IMR-90 (cell line): ENCODE measurements around the gene CRBN. TPM values are rescaled to one million over a fixed set of nuclear protein-coding genes. Genes with fewer than 3 reads are reported as not detected.

Source experiments
- ATAC-seq: fragments of 200-7000 bp; cut with Tn5 transposase; 2 replicates; pipeline ENCODE4 v1.9.1; 2020; ENCODE audit warnings: low read depth, mild to moderate bottlenecking, moderate library complexity
- BruUV-seq: library from RNA; stranded (reverse); fragments of 400-500 nt; replicated peaks from 2 replicates; lab custom pipeline; 2021; lab: Mats Ljungman, UMichigan
- CTCF ChIA-PET: fragments of 300-600 bp; formaldehyde crosslinking; extraction: SDS; loops from one replicate; lab custom pipeline; 2021; ENCODE audit warnings: antibody characterized with exemption; lab: Yijun Ruan, JAX
- POLR2A ChIA-PET: fragments of 300-600 bp; sonication (Branson Sonifier 250); formaldehyde crosslinking; loops from one replicate; lab custom pipeline; 2022; ENCODE audit warnings: antibody characterized with exemption; ENCODE audit not compliant: unreplicated experiment; lab: Charles Lee
- DNase-seq: peaks from one replicate; pipeline ENCODE4 v3.0.0; 2013
- H2AFZ ChIP-seq: replicated peaks from 2 replicates; pipeline ENCODE3; 2013; ENCODE audit warnings: low read length, mild to moderate bottlenecking; ENCODE audit not compliant: poor library complexity
- H2AK5ac ChIP-seq: 2 replicates; pipeline ENCODE4 v1.6.1; 2013; ENCODE audit warnings: low read depth, low read length, inconsistent platforms
- H2AK9ac ChIP-seq: replicated peaks from 2 replicates; pipeline ENCODE3; 2013; ENCODE audit warnings: mild to moderate bottlenecking, low read depth, low read length, moderate library complexity; ENCODE audit not compliant: poor library complexity
- H2BK120ac ChIP-seq: 2 replicates; pipeline ENCODE4 v1.6.1; 2013; ENCODE audit warnings: low read depth, low read length, inconsistent platforms
- H2BK15ac ChIP-seq: 3 replicates; pipeline ENCODE4 v1.6.1; 2013; ENCODE audit warnings: low read depth, low read length, inconsistent platforms
- H2BK20ac ChIP-seq: 2 replicates; pipeline ENCODE4 v1.6.1; 2013; ENCODE audit warnings: low read depth, mild to moderate bottlenecking, inconsistent platforms, low read length, moderate library complexity
- H2BK5ac ChIP-seq: 2 replicates; pipeline ENCODE4 v1.6.1; 2013; ENCODE audit warnings: mild to moderate bottlenecking, low read depth, low read length, inconsistent platforms; ENCODE audit not compliant: poor library complexity, severe bottlenecking
- H3K14ac ChIP-seq: replicated peaks from 2 replicates; pipeline ENCODE4 v1.6.1; 2013; ENCODE audit warnings: low read depth, low read length, inconsistent platforms
- H3K18ac ChIP-seq: 2 replicates; pipeline ENCODE4 v1.6.1; 2013; ENCODE audit warnings: low read depth, low read length, control low read depth
- H3K23ac ChIP-seq: 2 replicates; pipeline ENCODE4 v1.6.1; 2013; ENCODE audit warnings: low read depth, low read length, inconsistent platforms
- H3K27ac ChIP-seq: 2 replicates; pipeline ENCODE4 v1.5.1; 2013; ENCODE audit warnings: mild to moderate bottlenecking, control low read depth, low read length; ENCODE audit not compliant: insufficient read depth
- H3K27me3 ChIP-seq: 2 replicates; pipeline ENCODE4 v1.6.1; 2013; ENCODE audit warnings: low read length; ENCODE audit not compliant: control insufficient read depth, insufficient read depth
- H3K36me3 ChIP-seq: 2 replicates; pipeline ENCODE4 v1.6.1; 2013; ENCODE audit warnings: low read length, mixed read lengths; ENCODE audit not compliant: control insufficient read depth, insufficient read depth
- H3K4ac ChIP-seq: 2 replicates; pipeline ENCODE4 v1.6.1; 2013; ENCODE audit warnings: low read depth, low read length, inconsistent platforms
- H3K4me1 ChIP-seq: 2 replicates; pipeline ENCODE4 v1.6.1; 2013; ENCODE audit warnings: low read length, mixed read lengths; ENCODE audit not compliant: control insufficient read depth, insufficient read depth
- H3K4me2 ChIP-seq: 2 replicates; pipeline ENCODE4 v1.6.1; 2013; ENCODE audit warnings: low read depth, mild to moderate bottlenecking, control low read depth, low read length, moderate library complexity
- H3K4me3 ChIP-seq: 2 replicates; pipeline ENCODE4 v1.5.1; 2013; ENCODE audit warnings: low read depth, mild to moderate bottlenecking, control low read depth, low read length, moderate library complexity; ENCODE audit not compliant: insufficient read depth
- H3K56ac ChIP-seq: 2 replicates; pipeline ENCODE4 v1.6.1; 2013; ENCODE audit warnings: low read length, inconsistent platforms; ENCODE audit not compliant: insufficient read depth; ENCODE audit errors: extremely low read depth
- H3K79me1 ChIP-seq, 2 experiments: 2 replicates each; pipeline ENCODE4 v1.6.1; 2013; ENCODE audit warnings: low read length in 2 of 2, inconsistent platforms in 1 of 2, low read depth in 1 of 2
- H3K9ac ChIP-seq: 2 replicates; pipeline ENCODE4 v1.6.1; 2013; ENCODE audit warnings: low read depth, low read length, control low read depth
- H3K9me1 ChIP-seq: 2 replicates; pipeline ENCODE4 v1.6.1; 2013; ENCODE audit warnings: low read length, inconsistent platforms; ENCODE audit not compliant: insufficient read depth
- H3K9me3 ChIP-seq: 2 replicates; pipeline ENCODE4 v1.6.1; 2013; ENCODE audit warnings: low read length; ENCODE audit not compliant: control insufficient read depth, insufficient read depth
- H4K20me1 ChIP-seq: 2 replicates; pipeline ENCODE4 v1.6.1; 2013; ENCODE audit warnings: low read length, inconsistent platforms; ENCODE audit not compliant: insufficient read depth
- H4K5ac ChIP-seq: 2 replicates; pipeline ENCODE4 v1.6.1; 2013; ENCODE audit warnings: mild to moderate bottlenecking, low read depth, low read length, control low read depth
- H4K8ac ChIP-seq, 2 experiments: 2 replicates each; pipeline ENCODE4 v1.6.1; 2013; ENCODE audit warnings: low read depth in 2 of 2, low read length in 2 of 2, control low read depth in 1 of 2, inconsistent platforms in 1 of 2
- H4K91ac ChIP-seq: 2 replicates; pipeline ENCODE4 v1.6.1; 2013; ENCODE audit warnings: low read depth, low read length, inconsistent platforms; ENCODE audit not compliant: insufficient read depth
- BHLHE40 ChIP-seq: fragments of 150-350 bp; IDR thresholded peaks from 2 replicates; pipeline ENCODE4 v1.6.1; 2016; ENCODE audit warnings: mild to moderate bottlenecking, low read depth, low read length
- CEBPB ChIP-seq: IDR thresholded peaks from 2 replicates; pipeline ENCODE4 v1.6.1; 2012; ENCODE audit warnings: low read depth, low read length, improper control_type of control experiment
- CHD1 ChIP-seq: IDR thresholded peaks from 2 replicates; pipeline ENCODE4 v1.6.1; 2012; ENCODE audit warnings: low read depth, low read length, improper control_type of control experiment
- ELK1 ChIP-seq: fragments of 150-350 bp; IDR thresholded peaks from 2 replicates; pipeline ENCODE4 v1.6.1; 2016; ENCODE audit warnings: low read depth, mild to moderate bottlenecking, low read length, moderate library complexity, borderline replicate concordance
- FOS ChIP-seq: fragments of 150-350 bp; IDR thresholded peaks from 2 replicates; pipeline ENCODE4 v1.6.1; 2016; ENCODE audit warnings: low read depth, low read length
- MAFK ChIP-seq: IDR thresholded peaks from 2 replicates; pipeline ENCODE4 v1.6.1; 2012; ENCODE audit warnings: low read depth, low read length, improper control_type of control experiment
- MAZ ChIP-seq: IDR thresholded peaks from 2 replicates; pipeline ENCODE4 v1.6.1; 2012; ENCODE audit warnings: low read depth, mild to moderate bottlenecking, low read length, improper control_type of control experiment, moderate library complexity, borderline replicate concordance
- MXI1 ChIP-seq: IDR thresholded peaks from 2 replicates; pipeline ENCODE4 v1.6.1; 2012; ENCODE audit warnings: low read depth, mild to moderate bottlenecking, low read length, moderate library complexity, borderline replicate concordance
- POLR2A ChIP-seq: IDR thresholded peaks from 2 replicates; pipeline ENCODE4 v1.6.1; 2012; ENCODE audit warnings: mild to moderate bottlenecking, low read depth, low read length
- RAD21 ChIP-seq: IDR thresholded peaks from 2 replicates; pipeline ENCODE4 v1.6.1; 2012; ENCODE audit warnings: low read length, improper control_type of control experiment
- RFX5 ChIP-seq: IDR thresholded peaks from 2 replicates; pipeline ENCODE4 v1.8.0; 2012; ENCODE audit warnings: low read depth, mild to moderate bottlenecking, low read length, moderate library complexity
- SMC3 ChIP-seq: fragments of 150-350 bp; IDR thresholded peaks from 2 replicates; pipeline ENCODE4 v1.6.1; 2016; ENCODE audit warnings: low read depth, mild to moderate bottlenecking, antibody characterized with exemption, low read length, moderate library complexity
- WGBS, 2 experiments: methylation state at CpG; one replicate each; pipeline versions ENCODE4 v1.1.5 to v1.1.7; 2013; ENCODE audit warnings: missing lambda C conversion rate in 2 of 2; ENCODE audit not compliant: insufficient read length in 1 of 2; ENCODE audit errors: extremely low coverage in 2 of 2; 5-methylcytosine and 5-hydroxymethylcytosine counted together
- dilution Hi-C: fragments of 300-500 bp; cut with HindIII; formaldehyde crosslinking; loops from one replicate; pipeline ENCODE4 v1.14.3; 2018; ENCODE audit warnings: low sequenced_read_pairs; ENCODE audit not compliant: unreplicated experiment
- in situ Hi-C: fragments of 300-500 bp; cut with MboI; formaldehyde crosslinking; loops from 3 replicates; pipeline ENCODE4 v1.14.3; 2019; ENCODE audit warnings: low sequenced_read_pairs, inconsistent platforms, mixed read lengths
- intact Hi-C: fragments of 100-400 bp; cut with micrococcal nuclease; formaldehyde crosslinking; loops from 2 replicates; pipeline ENCODE4 v1.10.0; 2022
- polyA plus RNA-seq, 3 experiments: library from polyadenylated mRNA; depleted of rRNA; stranded (reverse); fragments of >200 nt; gene quantifications; 2 replicates each; pipeline ENCODE4 v1.2.3, GENCODE V29; 2012; ENCODE audit warnings: low replicate concordance in 1 of 3
- total RNA-seq: library from RNA; depleted of rRNA; stranded (reverse); fragments of >200 nt; gene quantifications from 2 replicates; pipeline ENCODE4 v1.2.3, GENCODE V29; 2012
- TF ChIP-seq, protein P1 (sequence below): fragments of 150-350 bp; IDR thresholded peaks from 2 replicates; pipeline ENCODE4 v1.6.1; 2017; ENCODE audit warnings: mild to moderate bottlenecking, antibody characterized with exemption, low read length, low read depth
- TF ChIP-seq, protein P2 (sequence below): conservative IDR thresholded peaks from 2 replicates; pipeline ENCODE4 v1.5.1; 2012; ENCODE audit warnings: mild to moderate bottlenecking, low read depth, low read length, improper control_type of control experiment

Gene CRBN
- total and polyA plus RNA-seq, 2 of the 4 experiments (the other 2 are of a cell fraction) = 21.8 to 33.9 TPM

GRCh38 chr3:3209057-3209456 lies 29.6 kb upstream of the CRBN start:
- H2AFZ ChIP-seq = no peak overlapping the region
- H3K36me3 ChIP-seq = no peaks in the 10 kb centered on the region
- no peak overlapping the region for H2BK20ac ChIP-seq
- H4K91ac ChIP-seq = no peak overlapping the region
- H3K27me3 ChIP-seq = no peaks in the 10 kb centered on the region
- no peak overlapping the region for H3K18ac ChIP-seq
- ATAC-seq (no peak), DNase-seq (no peak)
- H2BK120ac ChIP-seq = no peak overlapping the region
- no peak overlapping the region for H2AK5ac ChIP-seq
- intact Hi-C loops (loop anchor here (10.0 kb wide), 2 partner anchors 806 to 1426 kb away; no protein-coding TSS in a partner anchor), dilution Hi-C loops (loop anchor here (25.0 kb wide), 1 partner anchor 1078 kb away; no protein-coding TSS in a partner anchor), in situ Hi-C loops (loop anchor here (10.0 kb wide), 1 partner anchor 1076 kb away; no protein-coding TSS in a partner anchor)
- no peak for TF ChIP-seq BHLHE40
- TF ChIP-seq CHD1 = no peak
- TF ChIP-seq, protein P1, sequence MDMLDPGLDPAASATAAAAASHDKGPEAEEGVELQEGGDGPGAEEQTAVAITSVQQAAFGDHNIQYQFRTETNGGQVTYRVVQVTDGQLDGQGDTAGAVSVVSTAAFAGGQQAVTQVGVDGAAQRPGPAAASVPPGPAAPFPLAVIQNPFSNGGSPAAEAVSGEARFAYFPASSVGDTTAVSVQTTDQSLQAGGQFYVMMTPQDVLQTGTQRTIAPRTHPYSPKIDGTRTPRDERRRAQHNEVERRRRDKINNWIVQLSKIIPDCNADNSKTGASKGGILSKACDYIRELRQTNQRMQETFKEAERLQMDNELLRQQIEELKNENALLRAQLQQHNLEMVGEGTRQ = no peak
- TF ChIP-seq MXI1 = no peak
- no peak for TF ChIP-seq MAFK
- TF ChIP-seq RFX5 = no peak
- no peak for TF ChIP-seq POLR2A
- TF ChIP-seq SMC3 = no peak
- TF ChIP-seq, protein P2, sequence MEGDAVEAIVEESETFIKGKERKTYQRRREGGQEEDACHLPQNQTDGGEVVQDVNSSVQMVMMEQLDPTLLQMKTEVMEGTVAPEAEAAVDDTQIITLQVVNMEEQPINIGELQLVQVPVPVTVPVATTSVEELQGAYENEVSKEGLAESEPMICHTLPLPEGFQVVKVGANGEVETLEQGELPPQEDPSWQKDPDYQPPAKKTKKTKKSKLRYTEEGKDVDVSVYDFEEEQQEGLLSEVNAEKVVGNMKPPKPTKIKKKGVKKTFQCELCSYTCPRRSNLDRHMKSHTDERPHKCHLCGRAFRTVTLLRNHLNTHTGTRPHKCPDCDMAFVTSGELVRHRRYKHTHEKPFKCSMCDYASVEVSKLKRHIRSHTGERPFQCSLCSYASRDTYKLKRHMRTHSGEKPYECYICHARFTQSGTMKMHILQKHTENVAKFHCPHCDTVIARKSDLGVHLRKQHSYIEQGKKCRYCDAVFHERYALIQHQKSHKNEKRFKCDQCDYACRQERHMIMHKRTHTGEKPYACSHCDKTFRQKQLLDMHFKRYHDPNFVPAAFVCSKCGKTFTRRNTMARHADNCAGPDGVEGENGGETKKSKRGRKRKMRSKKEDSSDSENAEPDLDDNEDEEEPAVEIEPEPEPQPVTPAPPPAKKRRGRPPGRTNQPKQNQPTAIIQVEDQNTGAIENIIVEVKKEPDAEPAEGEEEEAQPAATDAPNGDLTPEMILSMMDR = no peak
- no peak for TF ChIP-seq CEBPB
- TF ChIP-seq RAD21 = no peak
- TF ChIP-seq FOS = no peak
- no peak for TF ChIP-seq MAZ
- no peak for TF ChIP-seq ELK1
- no peak overlapping the region for H3K14ac ChIP-seq
- no peak overlapping the region for H3K23ac ChIP-seq
- no peak overlapping the region for H4K8ac ChIP-seq
- ChIA-PET POLR2A (no interaction called here), CTCF (no interaction called here)
- H3K9me3 ChIP-seq = no peaks in the 10 kb centered on the region
- H2BK5ac ChIP-seq = no peak overlapping the region
- no peaks in the 10 kb centered on the region for H3K4me1 ChIP-seq
- no CpG with 5 or more reads among the region's 1 CpG for WGBS, 2 experiments
- no peaks in the 10 kb centered on the region for H3K9me1 ChIP-seq
- no peak overlapping the region for H3K56ac ChIP-seq
- no peak overlapping the region for H3K9ac ChIP-seq
- no peak overlapping the region for H3K4ac ChIP-seq
- no peak overlapping the region for H3K4me2 ChIP-seq
- H3K27ac ChIP-seq = no peak overlapping the region
- no peak overlapping the region for H3K4me3 ChIP-seq
- H2AK9ac ChIP-seq = no peak overlapping the region
- no peaks in the 10 kb centered on the region for H4K20me1 ChIP-seq
- H4K5ac ChIP-seq = no peak overlapping the region
- no peaks in the 10 kb centered on the region for H3K79me1 ChIP-seq
- no peak overlapping the region for H2BK15ac ChIP-seq
- no TSS peak for BruUV-seq
